ENCODE data around the gene PML. TPM values are rescaled to one million over a fixed set of nuclear protein-coding genes. Genes with fewer than 3 reads are reported as not detected.

Gene PML
- total and polyA plus RNA-seq, 9 donors: 20.7 to 60.8 (median 49.4) TPM

DNA sequence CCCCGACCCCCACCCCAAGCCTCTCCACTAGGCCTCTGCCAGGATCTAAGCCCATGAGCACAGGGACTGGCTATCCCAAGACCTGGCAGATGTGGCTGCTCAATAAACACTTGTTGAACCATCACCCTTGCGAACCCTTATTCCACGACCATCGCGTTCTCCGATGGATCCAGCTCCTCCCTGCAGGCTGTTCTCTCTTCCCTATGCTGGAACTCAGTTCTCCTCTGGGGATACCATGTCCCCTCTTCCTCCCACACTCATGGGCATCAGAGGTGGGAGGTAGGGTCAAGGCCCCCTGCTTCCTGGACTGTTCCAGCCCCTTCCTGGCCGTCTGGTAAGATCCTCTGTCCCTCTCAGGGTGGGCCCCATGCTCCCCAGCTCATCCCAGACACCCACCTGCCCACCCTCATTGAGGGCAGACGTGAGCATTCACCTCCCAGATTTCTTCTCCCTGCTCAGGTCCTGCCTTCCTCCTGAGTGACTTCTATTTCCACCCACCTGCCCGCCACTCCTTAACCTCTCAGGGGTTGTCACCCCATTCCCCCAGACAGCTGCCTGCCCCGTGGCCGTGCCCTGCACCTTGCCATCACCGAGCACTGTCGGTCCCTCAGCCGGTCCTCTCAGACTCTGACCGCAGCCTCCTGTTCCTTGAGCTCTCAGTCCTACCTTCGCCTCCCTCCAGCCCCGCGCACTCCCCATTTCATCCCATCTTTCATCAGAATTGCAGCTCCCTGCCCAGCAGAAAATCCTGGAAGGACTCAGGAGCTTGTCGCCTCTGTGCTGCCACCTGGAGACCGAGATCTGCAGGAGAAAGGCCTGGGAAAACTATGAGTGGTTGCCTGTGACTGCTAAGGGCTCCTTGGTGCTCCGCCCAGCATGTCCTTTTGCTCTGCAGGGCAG, 42.0 kb downstream of the PML start:
- TF ChIP-seq POLR2A (IDR thresholded peaks at IDR 0.05) (no peak), EP300 (IDR thresholded peaks at IDR 0.05) (no peak)
- TF ChIP-seq, protein P1, sequence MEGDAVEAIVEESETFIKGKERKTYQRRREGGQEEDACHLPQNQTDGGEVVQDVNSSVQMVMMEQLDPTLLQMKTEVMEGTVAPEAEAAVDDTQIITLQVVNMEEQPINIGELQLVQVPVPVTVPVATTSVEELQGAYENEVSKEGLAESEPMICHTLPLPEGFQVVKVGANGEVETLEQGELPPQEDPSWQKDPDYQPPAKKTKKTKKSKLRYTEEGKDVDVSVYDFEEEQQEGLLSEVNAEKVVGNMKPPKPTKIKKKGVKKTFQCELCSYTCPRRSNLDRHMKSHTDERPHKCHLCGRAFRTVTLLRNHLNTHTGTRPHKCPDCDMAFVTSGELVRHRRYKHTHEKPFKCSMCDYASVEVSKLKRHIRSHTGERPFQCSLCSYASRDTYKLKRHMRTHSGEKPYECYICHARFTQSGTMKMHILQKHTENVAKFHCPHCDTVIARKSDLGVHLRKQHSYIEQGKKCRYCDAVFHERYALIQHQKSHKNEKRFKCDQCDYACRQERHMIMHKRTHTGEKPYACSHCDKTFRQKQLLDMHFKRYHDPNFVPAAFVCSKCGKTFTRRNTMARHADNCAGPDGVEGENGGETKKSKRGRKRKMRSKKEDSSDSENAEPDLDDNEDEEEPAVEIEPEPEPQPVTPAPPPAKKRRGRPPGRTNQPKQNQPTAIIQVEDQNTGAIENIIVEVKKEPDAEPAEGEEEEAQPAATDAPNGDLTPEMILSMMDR (IDR thresholded peaks at IDR 0.05): no peak
- no peak overlapping the region for H3K27ac ChIP-seq
- DNase-seq: peak in 4 of 5 donors; percentile 47 to 73 (median 58)
- H3K4me1 ChIP-seq (ENCODE audit: insufficient read depth): no peaks in the 10 kb centered on the region
- H3K9me3 ChIP-seq: no peaks in the 10 kb centered on the region
- no peak overlapping the region for H3K4me3 ChIP-seq
- no peaks in the 10 kb centered on the region for H3K27me3 ChIP-seq
- no peaks in the 10 kb centered on the region for H3K36me3 ChIP-seq
- WGBS, 3 donors: 67 to 68% (median 67%) methylated on average over 21 of the region's 21 CpGs
- intact Hi-C loops (cut with DNase I): loop anchor here in 3 of 4 donors (5.0 to 10.0 kb wide), 2 partner anchors 62 to 64 kb away; no protein-coding TSS in a partner anchor

DNA sequence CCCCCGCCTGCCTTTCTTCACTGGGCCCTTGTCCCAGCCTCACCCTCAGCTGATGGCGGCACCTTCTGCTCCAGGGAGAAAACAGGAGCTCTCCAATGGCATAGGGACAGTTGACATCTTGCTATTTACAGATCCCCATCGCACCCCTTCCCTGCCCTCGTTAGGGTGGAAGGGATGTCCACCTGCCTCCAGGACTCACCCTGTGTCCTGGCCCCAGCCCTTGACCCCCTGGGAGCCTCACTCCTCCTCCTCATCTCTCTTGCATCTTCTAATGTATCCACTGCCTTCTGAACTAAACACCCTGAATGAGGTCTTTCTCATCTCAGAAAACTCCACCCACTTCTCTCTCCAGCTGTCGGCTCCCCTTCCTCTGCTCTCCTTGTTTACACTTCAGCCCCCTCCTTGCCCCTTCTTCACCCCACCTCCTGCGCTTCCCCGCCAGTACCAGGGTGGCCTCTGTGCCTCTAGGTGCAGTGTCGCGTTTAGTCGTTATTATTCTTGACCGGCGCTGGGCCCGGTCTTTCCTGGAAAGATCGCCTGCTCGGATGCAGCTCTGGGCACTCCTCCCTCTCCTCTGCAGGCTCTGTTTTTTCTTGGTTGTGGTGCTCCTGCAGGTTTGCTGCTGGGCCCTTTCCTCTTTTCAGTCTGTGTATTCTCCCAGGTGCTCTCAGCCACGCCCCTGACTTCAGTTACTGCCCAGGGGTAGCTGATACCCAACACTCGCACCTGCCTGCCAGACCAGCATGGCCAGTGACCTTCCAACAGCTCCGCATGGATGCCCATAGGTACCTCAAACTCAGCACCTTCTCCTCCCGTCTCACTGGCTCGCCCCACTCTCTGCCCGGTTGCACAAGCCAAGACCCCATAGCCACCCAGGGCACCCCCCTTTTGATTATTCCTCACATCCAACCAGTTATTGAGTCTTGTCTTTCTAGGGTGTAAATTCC, 42.9 kb downstream of the PML start:
- Histone ChIP-seq H3K4me1 (ENCODE audit: insufficient read depth) (no peaks in the 10 kb centered on the region), H3K27ac (no peak overlapping the region), H3K27me3 (no peaks in the 10 kb centered on the region), H3K36me3 (no peaks in the 10 kb centered on the region), H3K9me3 (no peaks in the 10 kb centered on the region), H3K4me3 (no peak overlapping the region)
- intact Hi-C loops (cut with DNase I): loop anchor here in 3 of 4 donors (5.0 to 10.0 kb wide), 2 partner anchors 63 to 65 kb away; no protein-coding TSS in a partner anchor
- WGBS, 3 donors: 72 to 75% (median 75%) methylated on average over 21 of the region's 21 CpGs
- TF ChIP-seq POLR2A (IDR thresholded peaks at IDR 0.05): no peak
- no peak for TF ChIP-seq EP300 (IDR thresholded peaks at IDR 0.05)
- TF ChIP-seq, protein P1 (IDR thresholded peaks at IDR 0.05): no peak
- no peak for DNase-seq

DNA sequence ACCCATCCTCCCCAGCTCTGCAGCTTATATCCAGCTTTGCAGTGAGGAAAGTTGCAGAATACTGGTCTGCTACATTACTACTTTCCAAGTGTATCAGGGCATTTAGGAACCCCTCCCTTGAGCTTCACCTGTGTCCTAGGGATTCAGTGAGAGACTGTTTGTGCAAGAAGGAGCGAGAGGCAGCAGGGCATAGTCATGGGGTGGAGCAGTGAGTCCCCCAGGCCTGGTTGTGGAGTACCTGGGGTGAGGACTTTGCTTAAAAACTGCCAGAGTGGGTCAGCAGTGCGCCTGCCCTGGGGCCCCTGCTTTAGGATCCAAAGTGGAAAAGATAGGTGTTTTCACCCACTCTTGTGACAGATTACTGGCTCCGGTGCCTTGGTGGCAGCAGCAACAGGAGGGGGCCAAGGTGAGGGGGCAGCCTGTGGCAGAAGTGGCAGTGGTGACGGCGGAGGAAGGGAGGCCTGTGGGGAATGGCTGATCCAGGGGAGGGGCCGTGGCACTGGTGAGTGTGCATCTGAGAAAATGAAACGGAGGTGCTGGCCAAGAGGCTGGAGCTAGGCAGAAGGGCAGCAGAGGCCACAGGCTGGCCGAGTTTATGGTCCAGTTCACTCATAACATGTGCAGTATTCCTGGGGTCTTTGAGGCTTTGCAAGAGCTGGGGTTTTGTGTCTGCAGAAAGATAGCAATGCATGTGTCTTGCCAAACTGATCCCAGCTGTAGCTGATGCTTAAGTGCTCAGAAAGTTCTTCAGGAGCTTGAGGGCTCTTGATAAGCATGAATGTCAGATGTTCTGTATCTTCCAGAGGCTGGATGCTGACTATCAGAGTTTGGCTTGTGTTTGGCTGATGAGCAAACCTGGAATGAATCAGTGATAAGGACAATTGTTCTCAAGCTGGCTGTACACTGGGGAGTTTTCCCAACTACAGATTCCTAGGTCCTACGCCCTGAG, 44.5 kb downstream of the PML start:
- intact Hi-C loops (cut with DNase I): loop anchor here in 3 of 4 donors (5.0 to 10.0 kb wide), 2 partner anchors 64 to 67 kb away; no protein-coding TSS in a partner anchor
- Histone ChIP-seq H3K36me3 (no peaks in the 10 kb centered on the region), H3K4me1 (ENCODE audit: insufficient read depth) (peaks cover 2% of the 10 kb centered on the region), H3K27ac (no peak overlapping the region), H3K27me3 (no peaks in the 10 kb centered on the region), H3K4me3 (no peak overlapping the region), H3K9me3 (no peaks in the 10 kb centered on the region)
- no peak for TF ChIP-seq POLR2A (IDR thresholded peaks at IDR 0.05)
- no peak for TF ChIP-seq EP300 (IDR thresholded peaks at IDR 0.05)
- TF ChIP-seq, protein P1 (IDR thresholded peaks at IDR 0.05): no peak
- DNase-seq: no peak
- WGBS, 3 donors: 40 to 49% (median 42%) methylated on average over 9 of the region's 9 CpGs

Measured in ovary (tissue), 9 donors.